Chondrocyte (in vitro differentiated cells): ENCODE measurements around the gene KEL. TPM values are rescaled to one million over a fixed set of nuclear protein-coding genes. Genes with fewer than 3 reads are reported as not detected.

Experiments
- DNase-seq: peaks from one replicate; pipeline ENCODE4 v3.0.0; 2021; ENCODE audit warnings: mixed read lengths, low spot score
- H3K27ac Mint-ChIP-seq: one replicate; pipeline ENCODE4 v1.8.0; 2021; ENCODE audit warnings: mild to moderate bottlenecking, moderate library complexity, mixed read lengths; ENCODE audit not compliant: unreplicated experiment
- H3K27me3 Mint-ChIP-seq: 2 replicates; pipeline ENCODE4 v1.8.0; 2021; ENCODE audit warnings: low read depth, mixed read lengths
- H3K36me3 Mint-ChIP-seq: 2 replicates; pipeline ENCODE4 v1.8.0; 2021; ENCODE audit warnings: low read depth, mixed read lengths
- H3K4me1 Mint-ChIP-seq: 2 replicates; pipeline ENCODE4 v1.8.0; 2021; ENCODE audit warnings: low read depth, mild to moderate bottlenecking, mixed read lengths
- H3K4me3 Mint-ChIP-seq: one replicate; pipeline ENCODE4 v1.8.0; 2021; ENCODE audit warnings: mild to moderate bottlenecking, moderate library complexity, mixed read lengths; ENCODE audit not compliant: unreplicated experiment
- H3K9me3 Mint-ChIP-seq: 2 replicates; pipeline ENCODE4 v1.8.0; 2021; ENCODE audit warnings: low read depth, mixed read lengths
- CTCF ChIP-seq: fragments of 200-600 bp; sonication (generic); IDR thresholded peaks from 2 replicates; pipeline ENCODE4 v1.5.0; 2021; ENCODE audit warnings: antibody characterized with exemption, mild to moderate bottlenecking, moderate library complexity
- total RNA-seq: library from RNA; stranded (reverse); gene quantifications from 3 replicates; pipeline ENCODE4 v1.2.1, GENCODE V29; 2021

Gene KEL
- total RNA-seq, 1 donor from 2014 or later = 0.40 TPM

DNA sequence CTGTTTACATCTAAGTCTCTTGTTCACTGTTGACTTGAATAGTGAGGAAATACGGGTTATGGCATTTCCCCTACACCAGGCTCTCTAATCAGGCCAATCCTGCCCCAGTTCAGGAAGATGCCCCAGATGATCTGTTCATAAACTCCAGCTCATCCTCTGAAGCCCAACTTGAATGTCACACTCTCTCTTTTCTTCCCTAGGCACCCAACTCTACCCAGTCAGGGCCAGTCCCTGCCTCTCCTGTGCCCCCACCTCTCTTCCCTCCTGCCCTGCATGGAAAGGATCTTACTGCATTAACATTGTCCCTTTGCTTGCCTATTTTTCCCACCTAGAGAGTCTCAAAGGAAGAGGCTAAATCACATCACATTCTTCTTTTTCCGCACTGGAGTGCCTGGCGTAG is 66.0 kb downstream of the KEL start:
- Mint-ChIP-seq H3K36me3 (no peaks in the 10 kb centered on the region), H3K4me3 (no peak overlapping the region), H3K9me3 (no peaks in the 10 kb centered on the region), H3K4me1 (no peaks in the 10 kb centered on the region), H3K27me3 (peaks cover 33% of the 10 kb centered on the region), H3K27ac (no peak overlapping the region)
- DNase-seq = no peak
- TF ChIP-seq CTCF = no peak

GRCh38 chr7:142894985-142895593 is 67.1 kb downstream of the KEL start:
- H3K27me3 Mint-ChIP-seq = peaks cover 33% of the 10 kb centered on the region
- H3K27ac Mint-ChIP-seq = no peak overlapping the region
- no peaks in the 10 kb centered on the region for H3K36me3 Mint-ChIP-seq
- no peak for DNase-seq
- no peaks in the 10 kb centered on the region for H3K4me1 Mint-ChIP-seq
- TF ChIP-seq CTCF = no peak
- H3K9me3 Mint-ChIP-seq = no peaks in the 10 kb centered on the region
- H3K4me3 Mint-ChIP-seq = no peak overlapping the region

- Mint-ChIP-seq H3K27me3 (peaks cover 33% of the 10 kb centered on the region), H3K36me3 (no peaks in the 10 kb centered on the region), H3K4me1 (no peaks in the 10 kb centered on the region), H3K4me3 (no peak overlapping the region), H3K27ac (no peak overlapping the region), H3K9me3 (no peaks in the 10 kb centered on the region)
- no peak for TF ChIP-seq CTCF
- DNase-seq = no peak
Measured at GRCh38 chr7:142894112-142894984, 67.8 kb downstream of the KEL start.

DNA sequence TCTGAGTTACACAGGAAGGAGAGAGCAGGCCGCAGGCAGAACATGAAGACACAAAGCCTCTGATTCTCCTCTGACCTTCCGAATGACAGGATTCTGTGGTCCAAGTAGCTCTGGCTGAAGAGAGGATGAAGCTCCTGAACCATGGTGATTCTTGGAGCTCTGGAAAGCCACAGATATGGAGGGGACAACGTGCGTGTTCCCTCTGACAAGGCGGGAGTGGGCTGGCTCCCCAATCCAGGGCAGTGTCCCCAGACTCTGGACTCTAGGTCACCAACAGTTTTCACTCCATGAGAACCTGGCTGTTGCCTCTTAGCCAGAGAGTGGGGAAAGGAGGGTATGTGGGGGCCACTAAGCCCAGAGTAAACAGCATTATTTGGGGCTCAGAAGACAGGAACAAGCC is 69.2 kb downstream of the KEL start:
- H3K27ac Mint-ChIP-seq = no peak overlapping the region
- no peak for TF ChIP-seq CTCF
- H3K4me1 Mint-ChIP-seq = no peaks in the 10 kb centered on the region
- H3K9me3 Mint-ChIP-seq = no peaks in the 10 kb centered on the region
- no peak for DNase-seq
- peaks cover 29% of the 10 kb centered on the region for H3K27me3 Mint-ChIP-seq
- H3K4me3 Mint-ChIP-seq = no peak overlapping the region
- no peaks in the 10 kb centered on the region for H3K36me3 Mint-ChIP-seq

- Mint-ChIP-seq H3K27ac (no peak overlapping the region), H3K4me1 (no peaks in the 10 kb centered on the region), H3K9me3 (no peaks in the 10 kb centered on the region), H3K36me3 (no peaks in the 10 kb centered on the region), H3K4me3 (no peak overlapping the region), H3K27me3 (peaks cover 22% of the 10 kb centered on the region)
- no peak for DNase-seq
- no peak for TF ChIP-seq CTCF
Measured at GRCh38 chr7:142891490-142892082, 70.6 kb downstream of the KEL start.
